HG03460 (cell line): ENCODE data around the gene NHS.
"Not testable (repeated sequence)": the region's sequence is repeated elsewhere in the genome, so short reads cannot be mapped to it uniquely, and the experiment has no call there.

ENCODE experiments used
- ATAC-seq: cut with Tn5 transposase; IDR thresholded peaks from one replicate; pipeline ENCODE4 v1.9.1; 2021; ENCODE audit not compliant: unreplicated experiment

Gene NHS

GRCh38 chrX:17494216-17494615 is 119.2 kb downstream of the NHS start:
- no peak for ATAC-seq

GRCh38 chrX:17495052-17495451 is 120.1 kb downstream of the NHS start:
- no peak for ATAC-seq

- ATAC-seq, result no peak
Observed at GRCh38 chrX:17496407-17496806, 121.4 kb downstream of the NHS start.

- no peak for ATAC-seq
Observed at GRCh38 chrX:17497193-17497592, 122.2 kb downstream of the NHS start.

- ATAC-seq, result no peak
Observed at GRCh38 chrX:17499512-17499911, 124.5 kb downstream of the NHS start.

GRCh38 chrX:17500145-17500579 is 125.2 kb downstream of the NHS start:
- ATAC-seq, result no peak

GRCh38 chrX:17501746-17502145 is 126.7 kb downstream of the NHS start:
- ATAC-seq, result no peak

GRCh38 chrX:17506352-17506751 is 131.4 kb downstream of the NHS start:
- ATAC-seq, result not testable (repeated sequence)

GRCh38 chrX:17511556-17511955 is 136.6 kb downstream of the NHS start:
- ATAC-seq, result no peak

- ATAC-seq, result no peak
Observed at GRCh38 chrX:17519358-17519757, 144.4 kb downstream of the NHS start.

GRCh38 chrX:17520016-17520615 is 145.1 kb downstream of the NHS start:
- no peak for ATAC-seq

- ATAC-seq, result no peak
Observed at GRCh38 chrX:17521871-17522693, 147.1 kb downstream of the NHS start.

GRCh38 chrX:17525266-17525665 is 150.3 kb downstream of the NHS start:
- no peak for ATAC-seq

- ATAC-seq, result no peak
Observed at GRCh38 chrX:17525762-17526555, 151.0 kb downstream of the NHS start.

GRCh38 chrX:17527135-17527701 is 152.2 kb downstream of the NHS start:
- ATAC-seq, result no peak

- ATAC-seq, result no peak
Observed at GRCh38 chrX:17527922-17528321, 152.9 kb downstream of the NHS start.

GRCh38 chrX:17529151-17529745 is 154.2 kb downstream of the NHS start:
- no peak for ATAC-seq

GRCh38 chrX:17531500-17531899 is 156.5 kb downstream of the NHS start:
- ATAC-seq, result no peak

GRCh38 chrX:17535229-17535628 is 160.2 kb downstream of the NHS start:
- ATAC-seq, result no peak

GRCh38 chrX:17537723-17538243 is 162.8 kb downstream of the NHS start:
- no peak for ATAC-seq

- ATAC-seq, result no peak
Observed at GRCh38 chrX:17542123-17542522, 167.1 kb downstream of the NHS start.
